ENCODE results near the gene KIAA0825.

KIAA0825 gene

GRCh38 chr5:94276048-94276447 is 342.4 kb downstream of the KIAA0825 start:
- Histone ChIP-seq H3K4me3 (replicated peaks; ENCODE audit: low read depth, low read length) (no peak overlapping the region), H3K36me3 (ENCODE audit: control insufficient read depth, insufficient read depth, low read length) (no peaks in the 10 kb centered on the region)
- TF ChIP-seq, protein P1, sequence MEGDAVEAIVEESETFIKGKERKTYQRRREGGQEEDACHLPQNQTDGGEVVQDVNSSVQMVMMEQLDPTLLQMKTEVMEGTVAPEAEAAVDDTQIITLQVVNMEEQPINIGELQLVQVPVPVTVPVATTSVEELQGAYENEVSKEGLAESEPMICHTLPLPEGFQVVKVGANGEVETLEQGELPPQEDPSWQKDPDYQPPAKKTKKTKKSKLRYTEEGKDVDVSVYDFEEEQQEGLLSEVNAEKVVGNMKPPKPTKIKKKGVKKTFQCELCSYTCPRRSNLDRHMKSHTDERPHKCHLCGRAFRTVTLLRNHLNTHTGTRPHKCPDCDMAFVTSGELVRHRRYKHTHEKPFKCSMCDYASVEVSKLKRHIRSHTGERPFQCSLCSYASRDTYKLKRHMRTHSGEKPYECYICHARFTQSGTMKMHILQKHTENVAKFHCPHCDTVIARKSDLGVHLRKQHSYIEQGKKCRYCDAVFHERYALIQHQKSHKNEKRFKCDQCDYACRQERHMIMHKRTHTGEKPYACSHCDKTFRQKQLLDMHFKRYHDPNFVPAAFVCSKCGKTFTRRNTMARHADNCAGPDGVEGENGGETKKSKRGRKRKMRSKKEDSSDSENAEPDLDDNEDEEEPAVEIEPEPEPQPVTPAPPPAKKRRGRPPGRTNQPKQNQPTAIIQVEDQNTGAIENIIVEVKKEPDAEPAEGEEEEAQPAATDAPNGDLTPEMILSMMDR (IDR thresholded peaks at IDR 0.05; ENCODE audit: insufficient read depth, low read length, poor library complexity, severe bottlenecking) = no peak

DNA sequence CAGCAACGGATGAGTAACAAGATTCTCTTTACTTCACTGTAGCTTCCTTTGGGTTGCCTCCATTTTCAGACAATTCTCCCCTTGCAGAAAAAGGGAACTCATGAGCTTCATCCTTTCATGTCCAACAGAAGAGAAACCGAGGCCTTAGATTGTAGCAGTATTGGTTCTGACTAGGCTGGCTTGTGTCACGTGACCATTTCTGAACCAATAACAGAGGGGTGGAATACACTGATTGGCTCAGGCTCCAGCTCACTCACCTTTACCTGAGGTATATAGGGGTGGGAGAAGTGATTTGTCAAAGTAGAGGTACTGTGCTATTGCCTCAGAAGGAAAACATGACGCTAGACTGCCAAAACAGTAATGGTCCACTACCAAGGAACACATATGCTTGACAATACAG is 343.7 kb downstream of the KIAA0825 start:
- TF ChIP-seq, protein P1 (IDR thresholded peaks at IDR 0.05; ENCODE audit: insufficient read depth, low read length, poor library complexity, severe bottlenecking) = no peak
- no peak overlapping the region for H3K4me3 ChIP-seq (replicated peaks; ENCODE audit: low read depth, low read length)
- H3K36me3 ChIP-seq (ENCODE audit: control insufficient read depth, insufficient read depth, low read length) = no peaks in the 10 kb centered on the region
- DNase-seq (ENCODE audit: extremely low read depth, insufficient read length) = no peak
- no peaks in the 10 kb centered on the region for H3K27me3 ChIP-seq (replicated peaks; ENCODE audit: control insufficient read depth, insufficient read depth, low read length)

More at GRCh38 chr5:94276048-94276447, 342.4 kb downstream of the KIAA0825 start:
- no peaks in the 10 kb centered on the region for H3K27me3 ChIP-seq (replicated peaks; ENCODE audit: control insufficient read depth, insufficient read depth, low read length)
- DNase-seq (ENCODE audit: extremely low read depth, insufficient read length) = no peak

GRCh38 chr5:94268226-94268625 is 350.2 kb downstream of the KIAA0825 start:
- Histone ChIP-seq H3K27me3 (replicated peaks; ENCODE audit: control insufficient read depth, insufficient read depth, low read length) (no peaks in the 10 kb centered on the region), H3K4me3 (replicated peaks; ENCODE audit: low read depth, low read length) (no peak overlapping the region), H3K36me3 (ENCODE audit: control insufficient read depth, insufficient read depth, low read length) (no peaks in the 10 kb centered on the region)
- no peak for DNase-seq (ENCODE audit: extremely low read depth, insufficient read length)
- TF ChIP-seq, protein P1 (IDR thresholded peaks at IDR 0.05; ENCODE audit: insufficient read depth, low read length, poor library complexity, severe bottlenecking) = no peak

DNA sequence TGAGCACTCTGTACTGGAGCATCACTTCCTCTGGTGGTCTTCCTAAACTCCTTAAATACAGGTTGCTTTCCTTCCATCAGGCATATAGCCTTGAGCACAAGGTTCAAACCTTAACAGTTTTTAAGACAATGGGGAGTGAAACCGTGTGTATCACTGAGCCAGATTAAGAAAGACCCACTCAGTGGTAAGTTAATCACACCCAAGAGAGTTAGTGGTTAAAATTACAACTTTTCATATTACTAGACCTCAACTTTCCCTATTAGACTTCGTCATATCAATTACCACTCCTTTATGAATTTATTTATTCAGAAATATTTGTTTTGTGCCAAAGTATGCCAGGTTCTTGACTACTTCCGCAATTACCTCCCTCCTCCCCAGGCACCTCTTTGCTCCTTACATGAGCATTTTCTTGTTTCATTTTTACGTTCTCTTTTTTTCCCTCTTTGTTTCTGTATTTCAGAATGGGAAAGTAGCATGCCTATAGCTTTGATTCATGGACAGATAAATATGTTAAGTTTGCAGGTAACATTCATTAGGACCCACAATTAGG is 351.0 kb downstream of the KIAA0825 start:
- no peak for DNase-seq (ENCODE audit: extremely low read depth, insufficient read length)
- TF ChIP-seq, protein P1 (IDR thresholded peaks at IDR 0.05; ENCODE audit: insufficient read depth, low read length, poor library complexity, severe bottlenecking) = no peak

DNA sequence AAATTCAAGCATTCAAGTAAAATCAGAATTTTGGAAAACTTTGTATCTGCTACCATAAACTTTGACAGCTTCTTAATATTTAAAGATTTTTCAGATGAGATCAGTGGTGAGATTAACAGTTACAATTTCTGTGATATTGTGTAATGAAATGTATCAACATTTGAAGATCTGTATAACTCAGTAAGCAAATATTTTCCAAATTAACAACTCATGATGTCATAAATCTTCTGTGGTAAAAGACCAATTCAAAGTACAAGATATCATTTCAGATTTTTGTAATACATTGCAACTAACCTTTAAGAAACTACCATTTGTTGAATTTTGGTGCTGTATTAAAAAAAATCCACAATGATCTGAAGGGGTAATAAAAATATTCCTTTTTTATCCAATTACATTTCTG is 352.2 kb downstream of the KIAA0825 start:
- H3K27me3 ChIP-seq (replicated peaks; ENCODE audit: control insufficient read depth, insufficient read depth, low read length) = no peaks in the 10 kb centered on the region
- TF ChIP-seq, protein P1 (IDR thresholded peaks at IDR 0.05; ENCODE audit: insufficient read depth, low read length, poor library complexity, severe bottlenecking) = no peak

More for the DNA sequence above, 351.0 kb downstream of the KIAA0825 start:
- Histone ChIP-seq H3K27me3 (replicated peaks; ENCODE audit: control insufficient read depth, insufficient read depth, low read length) (no peaks in the 10 kb centered on the region), H3K4me3 (replicated peaks; ENCODE audit: low read depth, low read length) (no peak overlapping the region), H3K36me3 (ENCODE audit: control insufficient read depth, insufficient read depth, low read length) (no peaks in the 10 kb centered on the region)

DNA sequence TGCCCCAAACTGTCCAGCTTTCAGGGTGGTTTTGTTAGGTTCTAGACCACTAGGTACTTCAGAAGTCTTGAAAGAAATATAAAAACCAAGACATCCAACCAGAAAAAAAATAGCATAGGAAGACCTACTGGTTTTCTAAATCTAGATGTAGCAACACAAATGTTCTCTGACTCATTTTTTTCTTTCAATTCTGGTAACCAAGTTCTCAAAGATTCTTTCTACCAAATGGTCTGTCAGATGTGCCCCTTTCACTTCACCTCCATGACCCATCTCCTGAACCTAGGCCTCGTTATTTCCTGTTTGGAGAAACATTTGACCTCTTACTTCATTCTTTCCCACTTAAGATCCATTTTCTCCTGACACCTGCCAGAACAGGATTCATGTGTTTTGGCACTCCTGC is 355.3 kb downstream of the KIAA0825 start:
- no peak overlapping the region for H3K4me3 ChIP-seq (replicated peaks; ENCODE audit: low read depth, low read length)
- DNase-seq (ENCODE audit: extremely low read depth, insufficient read length) = no peak
- TF ChIP-seq, protein P1 (IDR thresholded peaks at IDR 0.05; ENCODE audit: insufficient read depth, low read length, poor library complexity, severe bottlenecking) = no peak
- H3K27me3 ChIP-seq (replicated peaks; ENCODE audit: control insufficient read depth, insufficient read depth, low read length) = no peaks in the 10 kb centered on the region
- H3K36me3 ChIP-seq (ENCODE audit: control insufficient read depth, insufficient read depth, low read length) = no peaks in the 10 kb centered on the region

More for the DNA sequence above, 352.2 kb downstream of the KIAA0825 start:
- Histone ChIP-seq H3K4me3 (replicated peaks; ENCODE audit: low read depth, low read length) (no peak overlapping the region), H3K36me3 (ENCODE audit: control insufficient read depth, insufficient read depth, low read length) (no peaks in the 10 kb centered on the region)
- DNase-seq (ENCODE audit: extremely low read depth, insufficient read length) = no peak

Measured in GM06990 (cell line).